Measurements from ENCODE around the gene DNMT1. TPM values are rescaled to one million over a fixed set of nuclear protein-coding genes. Genes with fewer than 3 reads are reported as not detected.

DNMT1 gene
- total RNA-seq, 4 donors from 2014 or later: 20.8 to 51.4 (median 34.8) TPM

DNA sequence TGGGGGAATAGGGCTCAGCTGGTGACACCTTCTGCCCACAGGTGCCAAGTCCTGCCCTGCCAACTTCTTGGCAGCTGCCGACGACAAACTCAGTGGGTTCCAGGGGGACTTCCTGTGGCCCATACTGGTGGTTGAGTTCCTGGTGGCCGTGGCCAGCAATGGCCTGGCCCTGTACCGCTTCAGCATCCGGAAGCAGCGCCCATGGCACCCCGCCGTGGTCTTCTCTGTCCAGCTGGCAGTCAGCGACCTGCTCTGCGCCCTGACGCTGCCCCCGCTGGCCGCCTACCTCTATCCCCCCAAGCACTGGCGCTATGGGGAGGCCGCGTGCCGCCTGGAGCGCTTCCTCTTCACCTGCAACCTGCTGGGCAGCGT is 81.2 kb downstream of the DNMT1 start:
- H3K27me3 ChIP-seq: no peaks in the 10 kb centered on the region
- peak overlapping the region in 1 of 4 donors; percentile 3 for H3K27ac ChIP-seq (replicated peaks in 1 of 4)
- peaks cover 59 to 84% (median 80%) of the 10 kb centered on the region in 4 donors for H3K36me3 ChIP-seq
- no peak overlapping the region for H3K4me3 ChIP-seq
- peaks cover 5 to 37% (median 22%) of the 10 kb centered on the region in 4 donors for H3K4me1 ChIP-seq
- WGBS: 72% methylated on average over 19 of the region's 19 CpGs
- DNase-seq (ENCODE audit: extremely low spot score): no peak
- H3K9me3 ChIP-seq: no peaks in the 10 kb centered on the region
- intact Hi-C loops (cut with DNase I): no loop called here
- TF ChIP-seq, protein P1, sequence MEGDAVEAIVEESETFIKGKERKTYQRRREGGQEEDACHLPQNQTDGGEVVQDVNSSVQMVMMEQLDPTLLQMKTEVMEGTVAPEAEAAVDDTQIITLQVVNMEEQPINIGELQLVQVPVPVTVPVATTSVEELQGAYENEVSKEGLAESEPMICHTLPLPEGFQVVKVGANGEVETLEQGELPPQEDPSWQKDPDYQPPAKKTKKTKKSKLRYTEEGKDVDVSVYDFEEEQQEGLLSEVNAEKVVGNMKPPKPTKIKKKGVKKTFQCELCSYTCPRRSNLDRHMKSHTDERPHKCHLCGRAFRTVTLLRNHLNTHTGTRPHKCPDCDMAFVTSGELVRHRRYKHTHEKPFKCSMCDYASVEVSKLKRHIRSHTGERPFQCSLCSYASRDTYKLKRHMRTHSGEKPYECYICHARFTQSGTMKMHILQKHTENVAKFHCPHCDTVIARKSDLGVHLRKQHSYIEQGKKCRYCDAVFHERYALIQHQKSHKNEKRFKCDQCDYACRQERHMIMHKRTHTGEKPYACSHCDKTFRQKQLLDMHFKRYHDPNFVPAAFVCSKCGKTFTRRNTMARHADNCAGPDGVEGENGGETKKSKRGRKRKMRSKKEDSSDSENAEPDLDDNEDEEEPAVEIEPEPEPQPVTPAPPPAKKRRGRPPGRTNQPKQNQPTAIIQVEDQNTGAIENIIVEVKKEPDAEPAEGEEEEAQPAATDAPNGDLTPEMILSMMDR (IDR thresholded peaks at IDR 0.05): no peak
- TF ChIP-seq EP300 (IDR thresholded peaks at IDR 0.05) (no peak), POLR2A (IDR thresholded peaks at IDR 0.05; ENCODE audit: low read depth) (no peak), POLR2AphosphoS5 (IDR thresholded peaks at IDR 0.05) (no peak)

DNA sequence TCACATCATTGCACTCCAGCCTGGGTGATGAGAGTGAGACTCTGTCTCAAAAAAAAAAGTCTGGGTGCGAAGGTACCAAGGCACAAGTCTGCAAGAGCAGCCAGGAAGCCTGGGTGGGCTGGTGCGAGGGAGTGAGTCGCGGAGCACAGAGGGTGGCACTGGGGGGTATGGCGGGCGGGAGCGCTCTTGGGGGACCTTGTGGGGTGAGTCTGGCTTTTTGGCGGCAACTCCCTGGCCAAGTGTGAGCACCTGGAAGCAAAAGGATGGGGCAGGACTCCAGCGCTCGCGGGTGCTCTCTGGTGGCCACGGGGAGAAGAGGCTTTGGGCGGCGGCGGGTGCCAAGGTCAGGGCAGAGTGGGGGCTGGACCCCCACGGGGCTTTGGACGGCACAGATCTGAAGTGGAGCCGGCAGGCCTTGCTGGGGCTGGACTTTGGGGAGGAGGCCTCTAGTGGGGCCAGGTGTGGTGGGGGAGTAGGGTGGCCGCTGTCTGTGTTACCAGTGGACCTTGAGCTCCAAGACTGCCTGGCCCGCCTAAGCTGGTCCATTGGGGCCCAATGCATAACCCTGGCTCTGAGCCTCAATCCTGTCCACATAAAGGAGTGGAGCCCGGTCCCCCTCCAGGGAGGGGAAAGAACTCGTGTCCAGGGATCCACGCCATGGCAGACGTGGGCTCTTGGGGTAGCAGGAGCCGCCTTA is 81.7 kb downstream of the DNMT1 start:
- no peak for DNase-seq (ENCODE audit: extremely low spot score)
- TF ChIP-seq EP300 (IDR thresholded peaks at IDR 0.05) (no peak), POLR2A (IDR thresholded peaks at IDR 0.05; ENCODE audit: low read depth) (no peak)
- TF ChIP-seq, protein P1 (IDR thresholded peaks at IDR 0.05): peak; percentile 25 to 71 (median 36)
- no peak overlapping the region for H3K4me3 ChIP-seq
- H3K27ac ChIP-seq (replicated peaks in 1 of 4): peak overlapping the region in 1 of 4 donors; percentile 3
- peaks cover 3 to 33% (median 17%) of the 10 kb centered on the region in 4 donors for H3K4me1 ChIP-seq
- no peaks in the 10 kb centered on the region for H3K9me3 ChIP-seq
- no peaks in the 10 kb centered on the region for H3K27me3 ChIP-seq
- intact Hi-C loops (cut with DNase I): no loop called here
- 20% methylated on average over 24 of the region's 25 CpGs for WGBS
- H3K36me3 ChIP-seq: peaks cover 60 to 84% (median 80%) of the 10 kb centered on the region in 4 donors

DNA sequence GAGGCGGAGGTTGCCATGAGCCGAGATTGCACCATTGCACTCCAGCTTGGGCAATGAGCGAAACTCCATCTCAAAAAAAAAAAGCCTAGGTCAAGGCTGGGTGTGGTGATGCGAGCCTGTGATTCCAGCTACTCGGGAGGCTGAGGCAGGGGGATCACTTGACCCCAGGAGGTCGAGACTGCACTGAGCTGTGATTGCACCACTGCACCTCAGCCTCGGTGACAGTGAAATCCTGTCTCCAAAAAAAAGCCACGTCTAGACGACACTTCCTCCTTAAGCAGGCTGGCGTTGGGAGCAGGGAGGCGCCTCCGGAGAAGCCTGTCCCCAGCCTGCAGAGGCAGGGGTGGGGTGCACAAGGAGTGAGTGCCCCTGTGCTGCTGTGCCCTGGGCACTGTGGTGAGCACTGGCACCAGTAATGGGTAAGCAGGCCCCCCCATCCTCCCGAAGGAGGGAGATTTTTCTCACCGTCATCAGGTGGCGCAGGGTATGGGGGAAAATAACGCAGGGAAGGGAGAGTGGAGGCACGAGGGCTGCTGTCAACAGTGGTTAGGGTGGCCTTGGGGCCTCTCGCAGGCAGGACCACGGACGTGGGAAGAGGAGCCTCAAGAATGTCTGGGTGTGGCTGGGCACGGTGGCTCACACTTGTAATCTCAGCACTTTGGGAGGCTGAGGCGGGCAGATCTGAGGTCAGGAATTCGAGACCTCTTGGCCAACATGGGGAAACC is 82.6 kb downstream of the DNMT1 start:
- no peak for TF ChIP-seq EP300 (IDR thresholded peaks at IDR 0.05)
- TF ChIP-seq, protein P1 (IDR thresholded peaks at IDR 0.05): no peak
- TF ChIP-seq POLR2AphosphoS5 (IDR thresholded peaks at IDR 0.05): no peak
- TF ChIP-seq POLR2A (IDR thresholded peaks at IDR 0.05; ENCODE audit: low read depth): no peak
- Histone ChIP-seq H3K4me1 (peaks cover 2 to 33% (median 20%) of the 10 kb centered on the region in 4 donors), H3K36me3 (peaks cover 62 to 84% (median 79%) of the 10 kb centered on the region in 4 donors), H3K9me3 (no peaks in the 10 kb centered on the region), H3K4me3 (no peak overlapping the region), H3K27ac (replicated peaks in 1 of 4) (peak overlapping the region in 1 of 4 donors; percentile 3), H3K27me3 (no peaks in the 10 kb centered on the region)
- 64% methylated on average over 23 of the region's 23 CpGs for WGBS
- intact Hi-C loops (cut with DNase I): no loop called here
- no peak for DNase-seq (ENCODE audit: extremely low spot score)

DNA sequence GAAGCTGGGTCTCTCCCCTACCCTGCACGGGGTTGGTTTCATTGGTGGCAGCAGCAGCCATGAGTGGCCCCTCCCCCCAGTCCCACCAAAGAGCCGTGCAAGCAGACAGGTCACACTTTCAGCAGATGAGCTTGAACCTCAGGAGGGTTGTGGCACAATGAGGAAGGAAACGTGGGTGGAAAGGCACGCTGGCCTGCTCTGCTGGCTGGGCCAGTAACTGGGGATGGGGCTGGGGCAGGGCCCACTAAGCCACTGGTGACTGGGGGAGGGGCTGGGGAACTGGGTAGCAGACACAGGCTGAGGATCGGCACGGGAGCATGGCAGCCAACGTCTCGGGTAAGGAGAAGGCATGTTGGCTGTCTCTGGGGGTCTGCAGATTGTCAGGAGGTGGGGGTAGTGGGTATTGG is 83.3 kb downstream of the DNMT1 start, which contains the start of gene P2RY11:
Gene P2RY11 (plus strand): TSS at position 289 of the 407 bp plus-strand sequence. CDS start 29 bp downstream, at position 318.
- Histone ChIP-seq H3K4me3 (no peak within 1 kb of the TSS), H3K4me1 (peaks cover 9 to 39% (median 27%) of the 10 kb centered on the region in 4 donors), H3K27ac (replicated peaks in 1 of 4) (peak within 1 kb of the TSS in 1 of 4 donors; percentile 3), H3K27me3 (no peaks in the 10 kb centered on the region), H3K9me3 (no peaks in the 10 kb centered on the region), H3K36me3 (peaks cover 54 to 76% (median 72%) of the 10 kb centered on the region in 4 donors)
- intact Hi-C loops (cut with DNase I): no loop called here
- WGBS: 47% methylated on average over 7 of the region's 8 CpGs
- DNase-seq (ENCODE audit: extremely low spot score): no peak
- no peak for TF ChIP-seq EP300 (IDR thresholded peaks at IDR 0.05)
- TF ChIP-seq POLR2AphosphoS5 (IDR thresholded peaks at IDR 0.05): no peak
- TF ChIP-seq, protein P1 (IDR thresholded peaks at IDR 0.05): no peak
- TF ChIP-seq POLR2A (IDR thresholded peaks at IDR 0.05; ENCODE audit: low read depth): no peak
